GM12878 (cell line): ENCODE measurements around the gene ZNF581. TPM values are rescaled to one million over a fixed set of nuclear protein-coding genes. Genes with fewer than 3 reads are reported as not detected.

Source experiments
- ATF7 ChIP-seq: fragments of 450-650 bp; IDR thresholded peaks from 2 replicates; pipeline ENCODE4 v1.6.1; 2016; ENCODE audit warnings: low read depth, mild to moderate bottlenecking
- CUX1 ChIP-seq: IDR thresholded peaks from 2 replicates; pipeline ENCODE4 v1.6.1; 2012; ENCODE audit warnings: improper control_type of control experiment, low read depth, low read length; ENCODE audit not compliant: insufficient replicate concordance
- EZH2 ChIP-seq: IDR thresholded peaks from 2 replicates; pipeline ENCODE4 v1.6.1; 2012; ENCODE audit warnings: low read depth, mild to moderate bottlenecking, control low read depth, inconsistent platforms, low read length, borderline replicate concordance; ENCODE audit not compliant: control insufficient read depth
- FOXM1 ChIP-seq: IDR thresholded peaks from 2 replicates; pipeline ENCODE4 v1.6.1; 2012; ENCODE audit warnings: low read depth, mild to moderate bottlenecking, inconsistent platforms, low read length, moderate library complexity
- NR2C2 ChIP-seq: IDR thresholded peaks from 2 replicates; pipeline ENCODE4 v1.6.1; 2011; ENCODE audit warnings: borderline replicate concordance, low read depth; ENCODE audit not compliant: control insufficient read depth, insufficient read length
- PML ChIP-seq: IDR thresholded peaks from 2 replicates; pipeline ENCODE4 v1.6.1; 2012; ENCODE audit warnings: low read length, inconsistent platforms
- SIX5 ChIP-seq: IDR thresholded peaks from 2 replicates; pipeline ENCODE4 v1.6.1; 2011; ENCODE audit warnings: mild to moderate bottlenecking, low read depth, low read length, moderate library complexity; ENCODE audit not compliant: severe bottlenecking
- ZBED1 ChIP-seq: IDR thresholded peaks from 2 replicates; pipeline ENCODE4 v1.6.1; 2016; ENCODE audit warnings: borderline replicate concordance
- polyA plus RNA-seq, 11 experiments: library from polyadenylated mRNA; depleted of rRNA in 4 of 11; unstranded in 6 of 11; stranded (reverse) in 5 of 11; fragments of >200 nt; fragmentation: Nextera tagmentation in 4 of 11; fragmentation: Illumina TruSeq in 1 of 11; extraction: Ambion mirVana in 4 of 11; extraction: Trizol in 1 of 11; gene quantifications; 1 replicate in 1 of 11; 2 replicates in 10 of 11; pipeline versions ENCODE4 v1.2.1 to v1.2.3, GENCODE V29; 2011 to 2016; ENCODE audit warnings: inconsistent platforms in 2 of 11, missing spikeins in 2 of 11, low read depth in 1 of 11
- total RNA-seq, 4 experiments: library from RNA; depleted of rRNA in 3 of 4; stranded (reverse); fragments of >200 nt in 3 of 4; fragmentation: Illumina TruSeq in 1 of 4; extraction: Trizol in 1 of 4; gene quantifications; 2 replicates each; pipeline versions ENCODE4 v1.2.1 to v1.2.3, GENCODE V29; 2013 to 2021
- TF ChIP-seq, protein P1 (sequence below): fragments of 450-650 bp; formaldehyde crosslinking; IDR thresholded peaks from 2 replicates; pipeline ENCODE4 v1.5.0; 2022; ENCODE audit warnings: mild to moderate bottlenecking, missing genetic modification characterization
- TF ChIP-seq, protein P2 (sequence below): fragments of 150-350 bp; IDR thresholded peaks from 2 replicates; pipeline ENCODE4 v1.6.1; 2016; ENCODE audit warnings: low read depth, low read length
- TF ChIP-seq, protein P3 (sequence below): fragments of 450-650 bp; IDR thresholded peaks from 2 replicates; pipeline ENCODE4 v1.6.1; 2014; ENCODE audit warnings: mild to moderate bottlenecking
- TF ChIP-seq, protein P4 (sequence below): IDR thresholded peaks from 2 replicates; pipeline ENCODE4 v1.6.1; 2011; ENCODE audit warnings: low read depth, mild to moderate bottlenecking, low read length, moderate library complexity, borderline replicate concordance; ENCODE audit errors: extremely low read depth

Gene ZNF581
- total and polyA plus RNA-seq, 10 of the 15 experiments (the other 5 are each of a cell fraction or from before 2014, with no cell fraction given): 4.7 to 45.4 (median 22.2) TPM

DNA sequence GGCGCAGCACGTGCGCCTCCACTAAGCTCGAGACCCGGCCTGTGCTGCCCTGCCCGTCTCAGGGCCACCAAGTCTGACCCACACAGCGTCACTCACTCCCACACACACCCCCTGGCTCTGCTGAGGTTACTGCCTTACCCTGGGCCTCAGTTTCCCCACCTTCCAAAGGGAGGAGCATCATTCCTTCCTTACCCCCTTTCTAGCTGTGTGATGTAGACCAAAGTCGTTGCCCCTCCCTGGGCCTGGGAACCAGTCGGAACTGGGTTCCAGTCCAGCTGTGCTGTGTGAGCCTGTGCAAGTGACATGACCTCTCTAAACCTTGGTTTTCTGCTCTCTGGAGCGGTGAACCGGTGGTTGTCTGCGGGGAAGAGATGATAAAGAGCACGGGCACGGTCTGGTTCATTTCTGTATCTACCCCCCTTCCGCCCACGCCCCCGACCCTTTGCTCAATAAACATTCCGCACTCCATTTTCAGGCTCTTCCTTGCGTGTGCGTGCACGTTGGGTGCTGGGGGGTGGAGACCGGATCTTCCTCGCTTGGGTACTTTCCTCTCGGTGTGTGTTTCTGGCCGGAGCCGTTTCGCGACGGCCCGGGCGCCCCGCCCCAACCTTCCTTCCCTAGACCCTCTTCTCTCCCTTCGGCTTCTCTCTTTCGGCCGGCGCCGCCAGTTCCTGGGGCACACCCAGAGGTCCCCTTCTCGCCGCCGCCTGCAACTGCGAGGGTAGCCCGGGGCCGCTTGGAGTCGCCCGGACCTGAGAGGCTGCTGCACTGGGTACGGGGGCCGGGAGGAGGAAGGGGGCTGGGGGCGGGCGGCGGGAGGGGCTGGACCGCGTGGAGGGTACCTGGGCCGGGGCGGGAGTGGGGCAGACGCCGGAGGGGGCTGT is at the start of gene ZNF581 (continued):
- TF ChIP-seq, protein P1, sequence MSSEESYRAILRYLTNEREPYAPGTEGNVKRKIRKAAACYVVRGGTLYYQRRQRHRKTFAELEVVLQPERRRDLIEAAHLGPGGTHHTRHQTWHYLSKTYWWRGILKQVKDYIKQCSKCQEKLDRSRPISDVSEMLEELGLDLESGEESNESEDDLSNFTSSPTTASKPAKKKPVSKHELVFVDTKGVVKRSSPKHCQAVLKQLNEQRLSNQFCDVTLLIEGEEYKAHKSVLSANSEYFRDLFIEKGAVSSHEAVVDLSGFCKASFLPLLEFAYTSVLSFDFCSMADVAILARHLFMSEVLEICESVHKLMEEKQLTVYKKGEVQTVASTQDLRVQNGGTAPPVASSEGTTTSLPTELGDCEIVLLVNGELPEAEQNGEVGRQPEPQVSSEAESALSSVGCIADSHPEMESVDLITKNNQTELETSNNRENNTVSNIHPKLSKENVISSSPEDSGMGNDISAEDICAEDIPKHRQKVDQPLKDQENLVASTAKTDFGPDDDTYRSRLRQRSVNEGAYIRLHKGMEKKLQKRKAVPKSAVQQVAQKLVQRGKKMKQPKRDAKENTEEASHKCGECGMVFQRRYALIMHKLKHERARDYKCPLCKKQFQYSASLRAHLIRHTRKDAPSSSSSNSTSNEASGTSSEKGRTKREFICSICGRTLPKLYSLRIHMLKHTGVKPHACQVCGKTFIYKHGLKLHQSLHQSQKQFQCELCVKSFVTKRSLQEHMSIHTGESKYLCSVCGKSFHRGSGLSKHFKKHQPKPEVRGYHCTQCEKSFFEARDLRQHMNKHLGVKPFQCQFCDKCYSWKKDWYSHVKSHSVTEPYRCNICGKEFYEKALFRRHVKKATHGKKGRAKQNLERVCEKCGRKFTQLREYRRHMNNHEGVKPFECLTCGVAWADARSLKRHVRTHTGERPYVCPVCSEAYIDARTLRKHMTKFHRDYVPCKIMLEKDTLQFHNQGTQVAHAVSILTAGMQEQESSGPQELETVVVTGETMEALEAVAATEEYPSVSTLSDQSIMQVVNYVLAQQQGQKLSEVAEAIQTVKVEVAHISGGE (CRISPR knock-in tag): peak; percentile 92
- peak; percentile 60 for TF ChIP-seq SIX5
- no peak for TF ChIP-seq CUX1
- TF ChIP-seq, protein P2, sequence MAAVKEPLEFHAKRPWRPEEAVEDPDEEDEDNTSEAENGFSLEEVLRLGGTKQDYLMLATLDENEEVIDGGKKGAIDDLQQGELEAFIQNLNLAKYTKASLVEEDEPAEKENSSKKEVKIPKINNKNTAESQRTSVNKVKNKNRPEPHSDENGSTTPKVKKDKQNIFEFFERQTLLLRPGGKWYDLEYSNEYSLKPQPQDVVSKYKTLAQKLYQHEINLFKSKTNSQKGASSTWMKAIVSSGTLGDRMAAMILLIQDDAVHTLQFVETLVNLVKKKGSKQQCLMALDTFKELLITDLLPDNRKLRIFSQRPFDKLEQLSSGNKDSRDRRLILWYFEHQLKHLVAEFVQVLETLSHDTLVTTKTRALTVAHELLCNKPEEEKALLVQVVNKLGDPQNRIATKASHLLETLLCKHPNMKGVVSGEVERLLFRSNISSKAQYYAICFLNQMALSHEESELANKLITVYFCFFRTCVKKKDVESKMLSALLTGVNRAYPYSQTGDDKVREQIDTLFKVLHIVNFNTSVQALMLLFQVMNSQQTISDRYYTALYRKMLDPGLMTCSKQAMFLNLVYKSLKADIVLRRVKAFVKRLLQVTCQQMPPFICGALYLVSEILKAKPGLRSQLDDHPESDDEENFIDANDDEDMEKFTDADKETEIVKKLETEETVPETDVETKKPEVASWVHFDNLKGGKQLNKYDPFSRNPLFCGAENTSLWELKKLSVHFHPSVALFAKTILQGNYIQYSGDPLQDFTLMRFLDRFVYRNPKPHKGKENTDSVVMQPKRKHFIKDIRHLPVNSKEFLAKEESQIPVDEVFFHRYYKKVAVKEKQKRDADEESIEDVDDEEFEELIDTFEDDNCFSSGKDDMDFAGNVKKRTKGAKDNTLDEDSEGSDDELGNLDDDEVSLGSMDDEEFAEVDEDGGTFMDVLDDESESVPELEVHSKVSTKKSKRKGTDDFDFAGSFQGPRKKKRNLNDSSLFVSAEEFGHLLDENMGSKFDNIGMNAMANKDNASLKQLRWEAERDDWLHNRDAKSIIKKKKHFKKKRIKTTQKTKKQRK: no peak
- peak; percentile 45 for TF ChIP-seq ATF7
- TF ChIP-seq, protein P3, sequence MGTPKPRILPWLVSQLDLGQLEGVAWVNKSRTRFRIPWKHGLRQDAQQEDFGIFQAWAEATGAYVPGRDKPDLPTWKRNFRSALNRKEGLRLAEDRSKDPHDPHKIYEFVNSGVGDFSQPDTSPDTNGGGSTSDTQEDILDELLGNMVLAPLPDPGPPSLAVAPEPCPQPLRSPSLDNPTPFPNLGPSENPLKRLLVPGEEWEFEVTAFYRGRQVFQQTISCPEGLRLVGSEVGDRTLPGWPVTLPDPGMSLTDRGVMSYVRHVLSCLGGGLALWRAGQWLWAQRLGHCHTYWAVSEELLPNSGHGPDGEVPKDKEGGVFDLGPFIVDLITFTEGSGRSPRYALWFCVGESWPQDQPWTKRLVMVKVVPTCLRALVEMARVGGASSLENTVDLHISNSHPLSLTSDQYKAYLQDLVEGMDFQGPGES: no peak
- TF ChIP-seq PML: peak; percentile 75; the same call in 1 of the 2 replicates
- TF ChIP-seq EZH2: no peak
- no peak; the same call in 1 of the 2 replicates for TF ChIP-seq FOXM1
- TF ChIP-seq, protein P4, sequence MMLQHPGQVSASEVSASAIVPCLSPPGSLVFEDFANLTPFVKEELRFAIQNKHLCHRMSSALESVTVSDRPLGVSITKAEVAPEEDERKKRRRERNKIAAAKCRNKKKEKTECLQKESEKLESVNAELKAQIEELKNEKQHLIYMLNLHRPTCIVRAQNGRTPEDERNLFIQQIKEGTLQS: no peak
- no peak for TF ChIP-seq NR2C2
- 0 out of 2 replicates have a peak, but pooled peaks have one; percentile 48 for TF ChIP-seq ZBED1
